GM18507 (cell line): ENCODE data around the gene SRPK2.
A peak's percentile ranks its signal among the peaks of the same experiment; 100 is the strongest.
"Not testable (repeated sequence)": the region's sequence is repeated elsewhere in the genome, so short reads cannot be mapped to it uniquely, and the experiment has no call there.

Experiments used
- DNase-seq: peaks from one replicate; pipeline ENCODE4 v3.0.0; 2011; ENCODE audit warnings: low read depth; ENCODE audit not compliant: insufficient read length; ENCODE audit errors: extremely low spot score
- FAIRE-seq: peaks from 2 replicates; lab custom pipeline; 2011; peaks lifted over from hg19 to GRCh38; lab: Jason Lieb, UNC

Gene SRPK2

GRCh38 chr7:105387508-105388355 is 989 bp downstream of the SRPK2 start:
- FAIRE-seq (no peak), DNase-seq (peak; percentile 50)

- FAIRE-seq (no peak), DNase-seq (no peak)
Observed at GRCh38 chr7:105377903-105378302, 10.8 kb downstream of the SRPK2 start.

GRCh38 chr7:105376908-105377533 is 11.7 kb downstream of the SRPK2 start:
- DNase-seq (no peak), FAIRE-seq (no peak)

GRCh38 chr7:105369944-105370343 is 18.8 kb downstream of the SRPK2 start:
- no peak for FAIRE-seq
- DNase-seq = no peak

GRCh38 chr7:105367458-105367857 is 21.3 kb downstream of the SRPK2 start:
- DNase-seq = no peak
- FAIRE-seq = no peak

- FAIRE-seq = no peak
- no peak for DNase-seq
Observed at GRCh38 chr7:105365541-105366534, 22.9 kb downstream of the SRPK2 start.

GRCh38 chr7:105364684-105365083 is 24.0 kb downstream of the SRPK2 start:
- no peak for FAIRE-seq
- DNase-seq = no peak

- FAIRE-seq, DNase-seq: not testable (repeated sequence)
Observed at GRCh38 chr7:105363657-105364056, 25.1 kb downstream of the SRPK2 start.

GRCh38 chr7:105362685-105363084 is 26.0 kb downstream of the SRPK2 start:
- FAIRE-seq, DNase-seq: not testable (repeated sequence)

GRCh38 chr7:105361995-105362394 is 26.7 kb downstream of the SRPK2 start:
- FAIRE-seq, DNase-seq: not testable (repeated sequence)

GRCh38 chr7:105360149-105360548 is 28.6 kb downstream of the SRPK2 start:
- not testable (repeated sequence) for DNase-seq, FAIRE-seq

GRCh38 chr7:105355701-105356100 is 33.0 kb downstream of the SRPK2 start:
- no peak for FAIRE-seq
- no peak for DNase-seq

GRCh38 chr7:105354383-105354782 is 34.3 kb downstream of the SRPK2 start:
- FAIRE-seq (no peak), DNase-seq (no peak)

GRCh38 chr7:105353752-105354328 is 34.9 kb downstream of the SRPK2 start:
- DNase-seq = no peak
- FAIRE-seq = peak; percentile 74

GRCh38 chr7:105352901-105353668 is 35.6 kb downstream of the SRPK2 start:
- no peak for FAIRE-seq
- no peak for DNase-seq

- FAIRE-seq = peak; percentile 86
- DNase-seq = peak; percentile 45
Observed at GRCh38 chr7:105352018-105352612, 36.6 kb downstream of the SRPK2 start.

GRCh38 chr7:105350906-105351305 is 37.8 kb downstream of the SRPK2 start:
- FAIRE-seq (no peak), DNase-seq (no peak)

GRCh38 chr7:105348177-105348576 is 40.5 kb downstream of the SRPK2 start:
- FAIRE-seq = not testable (repeated sequence)

More at GRCh38 chr7:105348177-105348576, 40.5 kb downstream of the SRPK2 start:
- DNase-seq = not testable (repeated sequence)
